GM12878 (cell line): ENCODE measurements around the gene OR2W3. TPM values are rescaled to one million over a fixed set of nuclear protein-coding genes. Genes with fewer than 3 reads are reported as not detected.

Experiments used
- ATAC-seq: fragments of 200-7000 bp; cut with Tn5 transposase; 3 replicates; pipeline ENCODE4 v1.9.1; 2020; ENCODE audit warnings: mild to moderate bottlenecking, moderate library complexity
- BruUV-seq: library from RNA; stranded (reverse); fragments of 400-500 nt; replicated peaks from 2 replicates; lab custom pipeline; 2021; lab: Mats Ljungman, UMichigan
- CTCF ChIA-PET: fragments of 300-600 bp; sonication (Branson Sonifier 250); formaldehyde crosslinking; extraction: SDS; loops from one replicate; lab custom pipeline; 2021; ENCODE audit warnings: inconsistent platforms; lab: Yijun Ruan, JAX
- POLR2A ChIA-PET: fragments of 350-600 bp; formaldehyde crosslinking; extraction: SDS; loops from one replicate; lab custom pipeline; 2021; ENCODE audit warnings: inconsistent platforms; lab: Charles Lee
- RAD21 ChIA-PET: fragments of 300-600 bp; sonication (Branson Sonifier 250); formaldehyde crosslinking; loops from one replicate; lab custom pipeline; 2023; ENCODE audit warnings: antibody characterized with exemption; ENCODE audit not compliant: unreplicated experiment; lab: Charles Lee
- SMC1A ChIA-PET: fragments of 300-600 bp; sonication (Branson Sonifier 250); formaldehyde crosslinking; loops from one replicate; lab custom pipeline; 2023; ENCODE audit not compliant: unreplicated experiment, uncharacterized antibody; lab: Charles Lee
- DNase-seq: peaks from one replicate; pipeline ENCODE4 v3.0.0-alpha.2; 2011; ENCODE audit warnings: low read depth, low spot score
- FAIRE-seq: peaks from 3 replicates; lab custom pipeline; 2011; peaks lifted over from hg19 to GRCh38; lab: Jason Lieb, UNC
- H2AFZ ChIP-seq: 2 replicates; pipeline ENCODE4 v1.6.0; 2011; ENCODE audit warnings: low read depth, low read length, control low read depth; ENCODE audit not compliant: control insufficient read depth
- H3K27ac ChIP-seq: 2 replicates; pipeline ENCODE4 v1.5.1; 2011; ENCODE audit warnings: control low read depth; ENCODE audit not compliant: control insufficient read depth, insufficient read depth
- H3K27me3 ChIP-seq, 2 experiments: replicated peaks in 1 of 2; 2 replicates each; pipeline versions ENCODE4 v1.6.0 to v1.6.1; 2011; ENCODE audit warnings: low read length in 1 of 2; ENCODE audit not compliant: control insufficient read depth in 2 of 2, insufficient read depth in 2 of 2
- H3K36me3 ChIP-seq, 2 experiments: 2 replicates each; pipeline ENCODE4 v1.5.1; 2011; ENCODE audit warnings: low read length in 1 of 2; ENCODE audit not compliant: control insufficient read depth in 2 of 2, insufficient read depth in 2 of 2
- H3K4me1 ChIP-seq: 2 replicates; pipeline ENCODE4 v1.6.1; 2011; ENCODE audit warnings: mild to moderate bottlenecking, low read length, moderate library complexity, mixed read lengths; ENCODE audit not compliant: control insufficient read depth, insufficient read depth
- H3K4me2 ChIP-seq: 2 replicates; pipeline ENCODE4 v1.6.0; 2011; ENCODE audit warnings: control low read depth; ENCODE audit not compliant: control insufficient read depth, insufficient read depth
- H3K4me3 ChIP-seq: fragments of 200-600 bp; sonication (generic); 2 replicates; pipeline ENCODE4 v1.5.1; 2016
- H3K79me2 ChIP-seq: 2 replicates; pipeline ENCODE4 v1.6.0; 2011; ENCODE audit warnings: low read length; ENCODE audit not compliant: control insufficient read depth, insufficient read depth
- H3K9ac ChIP-seq: 2 replicates; pipeline ENCODE4 v1.8.0; 2011; ENCODE audit warnings: low read length, control low read depth, mixed read lengths; ENCODE audit not compliant: control insufficient read depth, insufficient read depth
- H3K9me3 ChIP-seq: replicated peaks from 3 replicates; pipeline ENCODE4 v1.5.1; 2011; ENCODE audit warnings: mild to moderate bottlenecking, low read length; ENCODE audit not compliant: control insufficient read depth, insufficient read depth
- H4K20me1 ChIP-seq: 2 replicates; pipeline ENCODE4 v1.6.0; 2011; ENCODE audit not compliant: control insufficient read depth, insufficient read depth
- BCL11A ChIP-seq: IDR thresholded peaks from 2 replicates; pipeline ENCODE4 v1.6.1; 2011; ENCODE audit warnings: low read depth, low read length
- BCL3 ChIP-seq: IDR thresholded peaks from 2 replicates; pipeline ENCODE4 v1.6.1; 2011; ENCODE audit warnings: borderline replicate concordance, low read depth, mild to moderate bottlenecking, moderate library complexity, low read length; ENCODE audit not compliant: insufficient read depth, poor library complexity, severe bottlenecking
- CHD4 ChIP-seq: fragments of 200-600 bp; sonication (generic); IDR thresholded peaks from 2 replicates; pipeline ENCODE4 v1.6.1; 2016; ENCODE audit warnings: mild to moderate bottlenecking
- CREB1 ChIP-seq: IDR thresholded peaks from 2 replicates; pipeline ENCODE4 v1.6.1; 2012; ENCODE audit warnings: low read depth, mild to moderate bottlenecking, inconsistent platforms
- E2F4 ChIP-seq: IDR thresholded peaks from 2 replicates; pipeline ENCODE4 v1.6.1; 2012; ENCODE audit warnings: low read depth, low read length, improper control_type of control experiment
- EED ChIP-seq: sonication (generic); IDR thresholded peaks from 2 replicates; pipeline ENCODE4 v1.6.1; 2016; ENCODE audit warnings: antibody characterized with exemption, low read depth
- ELK1 ChIP-seq: IDR thresholded peaks from 2 replicates; pipeline ENCODE4 v1.6.1; 2012; ENCODE audit warnings: low read depth, low read length, improper control_type of control experiment
- EZH2 ChIP-seq: IDR thresholded peaks from 2 replicates; pipeline ENCODE4 v1.6.1; 2012; ENCODE audit warnings: low read depth, mild to moderate bottlenecking, control low read depth, inconsistent platforms, low read length, borderline replicate concordance; ENCODE audit not compliant: control insufficient read depth
- GABPA ChIP-seq: IDR thresholded peaks from 2 replicates; pipeline ENCODE4 v1.6.1; 2014; ENCODE audit warnings: antibody characterized with exemption, low read depth, mild to moderate bottlenecking, inconsistent platforms
- JUNB ChIP-seq: IDR thresholded peaks from 2 replicates; pipeline ENCODE4 v1.6.1; 2016; ENCODE audit warnings: antibody characterized with exemption, mild to moderate bottlenecking
- MEF2B ChIP-seq: fragments of 450-650 bp; IDR thresholded peaks from 2 replicates; pipeline ENCODE4 v1.6.1; 2018; ENCODE audit warnings: mild to moderate bottlenecking, moderate library complexity; ENCODE audit not compliant: partially characterized antibody, poor library complexity, severe bottlenecking
- NR2C1 ChIP-seq: fragments of 450-650 bp; IDR thresholded peaks from 2 replicates; pipeline ENCODE4 v1.6.1; 2017; ENCODE audit warnings: antibody characterized with exemption, mild to moderate bottlenecking, moderate library complexity
- NR2C2 ChIP-seq: IDR thresholded peaks from 2 replicates; pipeline ENCODE4 v1.6.1; 2011; ENCODE audit warnings: borderline replicate concordance, low read depth; ENCODE audit not compliant: control insufficient read depth, insufficient read length
- NRF1 ChIP-seq: conservative IDR thresholded peaks from 2 replicates; pipeline ENCODE4 v1.6.1; 2011; ENCODE audit warnings: mild to moderate bottlenecking, low read depth, low read length, improper control_type of control experiment
- PAX5 ChIP-seq: IDR thresholded peaks from 2 replicates; pipeline ENCODE4 v1.6.1; 2011; ENCODE audit warnings: low read depth, low read length, borderline replicate concordance
- PAX8 ChIP-seq: fragments of 450-650 bp; IDR thresholded peaks from 2 replicates; pipeline ENCODE4 v1.6.1; 2017; ENCODE audit warnings: mild to moderate bottlenecking, moderate library complexity
- STAT1 ChIP-seq: fragments of 450-650 bp; conservative IDR thresholded peaks from 2 replicates; pipeline ENCODE4 v1.6.1; 2014; ENCODE audit warnings: antibody characterized with exemption, mild to moderate bottlenecking
- SUPT20H ChIP-seq: IDR thresholded peaks from 2 replicates; pipeline ENCODE4 v1.6.1; 2011; ENCODE audit warnings: low read depth, mild to moderate bottlenecking, low read length, moderate library complexity, borderline replicate concordance; ENCODE audit not compliant: control insufficient read depth
- WRNIP1 ChIP-seq: IDR thresholded peaks from 2 replicates; pipeline ENCODE4 v1.6.1; 2011; ENCODE audit warnings: low read depth, low read length, improper control_type of control experiment, borderline replicate concordance
- ZNF274 ChIP-seq: IDR thresholded peaks from one replicate; pipeline ENCODE4 v1.8.0; 2011; ENCODE audit not compliant: insufficient read length, insufficient read depth
- WGBS: methylation state at CpG from one replicate; pipeline ENCODE4 v1.1.6; 2016; ENCODE audit warnings: low lambda C conversion rate; ENCODE audit not compliant: insufficient replicate concordance, insufficient coverage; ENCODE audit errors: missing lambda C conversion rate; 5-methylcytosine and 5-hydroxymethylcytosine counted together
- in situ Hi-C: fragments of 300-500 bp; cut with MboI; formaldehyde crosslinking; loops from 9 replicates; pipeline ENCODE4 v1.14.3; 2018; ENCODE audit warnings: mixed read lengths
- intact Hi-C: fragments of 100-400 bp; cut with micrococcal nuclease; formaldehyde crosslinking; loops from one replicate; pipeline ENCODE4 v1.14.2; 2022; ENCODE audit not compliant: unreplicated experiment
- polyA plus RNA-seq, 11 experiments: library from polyadenylated mRNA; depleted of rRNA in 4 of 11; unstranded in 6 of 11; stranded (reverse) in 5 of 11; fragments of >200 nt; fragmentation: Nextera tagmentation in 4 of 11; fragmentation: Illumina TruSeq in 1 of 11; extraction: Ambion mirVana in 4 of 11; extraction: Trizol in 1 of 11; gene quantifications; 1 replicate in 1 of 11; 2 replicates in 10 of 11; pipeline versions ENCODE4 v1.2.1 to v1.2.3, GENCODE V29; 2011 to 2016; ENCODE audit warnings: inconsistent platforms in 2 of 11, missing spikeins in 2 of 11, low read depth in 1 of 11
- total RNA-seq, 4 experiments: library from RNA; depleted of rRNA in 3 of 4; stranded (reverse); fragments of >200 nt in 3 of 4; fragmentation: Illumina TruSeq in 1 of 4; extraction: Trizol in 1 of 4; gene quantifications; 2 replicates each; pipeline versions ENCODE4 v1.2.1 to v1.2.3, GENCODE V29; 2013 to 2021

OR2W3 gene
- total and polyA plus RNA-seq, 10 of the 15 experiments (the other 5 are each of a cell fraction or from before 2014, with no cell fraction given) = not detected

GRCh38 chr1:247914941-247915662, 19.7 kb downstream of the OR2W3 start (continued):
- no peak for TF ChIP-seq E2F4
- TF ChIP-seq, all 136 proteins: peak for 0

- 48% methylated on average over 2 of the region's 2 CpGs for WGBS
- Histone ChIP-seq H3K9ac (no peak within 1 kb of the TSS), H3K4me2 (no peak within 1 kb of the TSS), H4K20me1 (no peaks in the 10 kb centered on the region), H3K36me3 (no peaks in the 10 kb centered on the region), H3K79me2 (no peaks in the 10 kb centered on the region), H3K27me3 (no peaks in the 10 kb centered on the region; a peak in 1 of 4 replicates), H3K9me3 (no peaks in the 10 kb centered on the region), H3K4me3 (no peak within 1 kb of the TSS), H3K27ac (no peak within 1 kb of the TSS), H2AFZ (no peak within 1 kb of the TSS), H3K4me1 (no peaks in the 10 kb centered on the region)
- intact Hi-C loops (no loop called here), in situ Hi-C loops (no loop called here)
- RAD21 ChIA-PET = no interaction called here
- FAIRE-seq = no peak
- no peak for DNase-seq
- no TSS peak for BruUV-seq
- ATAC-seq = no peak
- CTCF ChIA-PET = no interaction called here
- SMC1A ChIA-PET = no interaction called here
- POLR2A ChIA-PET = no interaction called here
- no peak for TF ChIP-seq EZH2
- no peak for TF ChIP-seq EED
- no peak for TF ChIP-seq CHD4
- no peak for TF ChIP-seq STAT1
- TF ChIP-seq ELK1 = no peak
- no peak for TF ChIP-seq PAX8
- TF ChIP-seq GABPA = no peak
- no peak for TF ChIP-seq NR2C2
- no peak for TF ChIP-seq BCL11A
- TF ChIP-seq PAX5 = no peak
- no peak for TF ChIP-seq MEF2B
- no peak for TF ChIP-seq NR2C1
- TF ChIP-seq JUNB = no peak
- TF ChIP-seq NRF1 = no peak
- TF ChIP-seq SUPT20H = no peak
- TF ChIP-seq BCL3 = no peak
- no peak for TF ChIP-seq CREB1
- TF ChIP-seq WRNIP1 = no peak
- no peak for TF ChIP-seq ZNF274
Observed at GRCh38 chr1:247919952-247920351, 24.6 kb downstream of the OR2W3 start, which contains the start of gene OR2T8. OR2T8 (plus strand) TSS chr1:247920252; CDS start chr1:247921018, 766 bp downstream.
